ENCODE data around the gene SASH1.

DNA sequence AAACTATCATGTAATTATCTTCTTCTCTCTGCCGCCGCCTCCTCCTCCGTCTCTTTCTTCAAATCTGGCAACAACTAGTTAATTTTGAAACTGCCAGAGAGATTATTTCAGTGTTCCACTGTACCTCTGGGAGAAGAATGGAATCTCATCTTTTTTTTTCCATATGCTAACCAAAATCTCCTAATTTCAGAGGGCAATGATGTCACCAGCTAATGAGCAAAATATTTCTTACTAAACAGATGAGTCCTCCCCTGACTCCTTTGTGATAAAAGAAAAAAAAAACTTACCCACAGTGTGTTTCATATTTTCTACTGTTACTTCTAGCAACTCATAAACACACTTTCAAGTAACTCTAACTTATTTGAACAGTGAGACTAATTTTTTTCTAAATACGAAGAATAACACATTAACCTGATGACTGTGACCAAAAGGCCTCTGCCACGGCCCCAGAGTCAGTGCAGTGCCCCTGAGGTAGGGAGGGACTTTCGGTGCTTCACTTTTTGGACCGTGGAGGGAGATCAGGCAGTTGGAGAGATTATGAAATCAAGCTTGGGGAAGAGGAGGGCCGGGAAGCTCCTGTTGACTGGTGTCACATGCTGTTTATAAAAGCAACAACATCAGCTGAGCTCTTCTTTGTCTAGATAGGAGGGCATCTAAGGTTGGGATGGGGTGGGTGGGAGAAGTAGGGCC lies 159.6 kb downstream of the SASH1 start:
- TF ChIP-seq, protein P1, sequence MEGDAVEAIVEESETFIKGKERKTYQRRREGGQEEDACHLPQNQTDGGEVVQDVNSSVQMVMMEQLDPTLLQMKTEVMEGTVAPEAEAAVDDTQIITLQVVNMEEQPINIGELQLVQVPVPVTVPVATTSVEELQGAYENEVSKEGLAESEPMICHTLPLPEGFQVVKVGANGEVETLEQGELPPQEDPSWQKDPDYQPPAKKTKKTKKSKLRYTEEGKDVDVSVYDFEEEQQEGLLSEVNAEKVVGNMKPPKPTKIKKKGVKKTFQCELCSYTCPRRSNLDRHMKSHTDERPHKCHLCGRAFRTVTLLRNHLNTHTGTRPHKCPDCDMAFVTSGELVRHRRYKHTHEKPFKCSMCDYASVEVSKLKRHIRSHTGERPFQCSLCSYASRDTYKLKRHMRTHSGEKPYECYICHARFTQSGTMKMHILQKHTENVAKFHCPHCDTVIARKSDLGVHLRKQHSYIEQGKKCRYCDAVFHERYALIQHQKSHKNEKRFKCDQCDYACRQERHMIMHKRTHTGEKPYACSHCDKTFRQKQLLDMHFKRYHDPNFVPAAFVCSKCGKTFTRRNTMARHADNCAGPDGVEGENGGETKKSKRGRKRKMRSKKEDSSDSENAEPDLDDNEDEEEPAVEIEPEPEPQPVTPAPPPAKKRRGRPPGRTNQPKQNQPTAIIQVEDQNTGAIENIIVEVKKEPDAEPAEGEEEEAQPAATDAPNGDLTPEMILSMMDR (conservative IDR thresholded peaks at IDR 0.05 in 1 of 2, IDR thresholded peaks at IDR 0.05 in 1 of 2; ENCODE audit: low read depth in 1 of 2, low read length in 2 of 2), result no peak
- no peak for TF ChIP-seq EZH2 (IDR thresholded peaks at IDR 0.05; ENCODE audit: low read length, missing control alignments)
